Heart right ventricle (tissue), 16 donors: Measurements from ENCODE around the gene GP1BA. TPM values are rescaled to one million over a fixed set of nuclear protein-coding genes. Genes with fewer than 3 reads are reported as not detected.
"Not testable (repeated sequence)": the region's sequence is repeated elsewhere in the genome, so short reads cannot be mapped to it uniquely, and the experiment has no call there.

Experiments used
- ATAC-seq, 8 donors: fragments of 200-7000 bp; cut with Tn5 transposase; one replicate each; pipeline ENCODE4 v1.9.1; 2020; ENCODE audit warnings: mild to moderate bottlenecking in 8 of 8, moderate library complexity in 8 of 8, moderate number of reproducible peaks in 1 of 8
- DNase-seq, 2 donors: peaks; one replicate each; pipeline ENCODE4 v3.0.0-alpha.2; 2020
- H3K27ac ChIP-seq, 10 donors: fragments of 200-600 bp; sonication (generic) in 2 of 10; one replicate each; pipeline versions ENCODE4 v1.5.0 to v1.8.0; 2020 to 2022; ENCODE audit warnings: mild to moderate bottlenecking in 3 of 10
- H3K27me3 ChIP-seq, 7 donors: fragments of 200-600 bp; one replicate each; pipeline ENCODE4 v1.8.0; 2021 to 2022; ENCODE audit warnings: mild to moderate bottlenecking in 2 of 7
- H3K36me3 ChIP-seq, 9 donors: fragments of 200-600 bp; sonication (generic) in 1 of 9; one replicate each; pipeline versions ENCODE4 v1.5.0 to v1.8.0; 2020 to 2022; ENCODE audit warnings: mild to moderate bottlenecking in 2 of 9
- H3K4me1 ChIP-seq, 9 donors: fragments of 200-600 bp; sonication (generic) in 1 of 9; one replicate each; pipeline versions ENCODE4 v1.5.0 to v1.8.0; 2020 to 2022; ENCODE audit warnings: mild to moderate bottlenecking in 4 of 9
- H3K4me3 ChIP-seq, 10 donors: fragments of 200-600 bp; sonication (generic) in 2 of 10; one replicate each; pipeline versions ENCODE4 v1.5.0 to v1.8.0; 2020 to 2022; ENCODE audit warnings: mild to moderate bottlenecking in 7 of 10, moderate library complexity in 2 of 10
- H3K9me3 ChIP-seq, 11 donors: fragments of 200-600 bp in 10 of 11; sonication (generic) in 2 of 11; one replicate each; pipeline versions ENCODE4 v1.5.0 to v1.8.0; 2013 to 2022; ENCODE audit warnings: mild to moderate bottlenecking in 2 of 11, control low read depth in 1 of 11, moderate library complexity in 1 of 11
- CTCF ChIP-seq, 9 donors: fragments of 200-600 bp; sonication (generic) in 2 of 9; IDR thresholded peaks; one replicate each; pipeline versions ENCODE4 v1.5.0 to v1.8.0; 2021 to 2022; ENCODE audit warnings: antibody characterized with exemption in 9 of 9, mild to moderate bottlenecking in 5 of 9, moderate library complexity in 1 of 9
- WGBS, 2 donors: extraction: QIAGEN DNeasy Blood & Tissue Kit; methylation state at CpG; one replicate each; pipeline ENCODE4 v1.1.7; 2013; ENCODE audit warnings: inconsistent platforms in 1 of 2; 5-methylcytosine and 5-hydroxymethylcytosine counted together
- intact Hi-C, 10 donors: fragments of 100-400 bp; cut with DNase I; formaldehyde crosslinking; loops; one replicate each; pipeline versions ENCODE4 v1.11.1 to v1.14.2; 2022
- polyA plus RNA-seq, 2 donors: library from polyadenylated mRNA; stranded (reverse); fragments of 200-250 nt; gene quantifications; one replicate each; pipeline ENCODE4 v1.2.3, GENCODE V29; 2013
- total RNA-seq, 10 donors: library from RNA; stranded (reverse); fragmentation: NEBNext Ultra II Directional in 3 of 10; extraction: Animal tissue kit (Norgen Biotek cat#: 25700) in 3 of 10; gene quantifications; one replicate each; pipeline versions ENCODE4 v1.2.1 to v1.2.4, GENCODE V29; 2021 to 2023
- donor health status: Arrhythmogenic right ventricular cardiomyopathy.
- donor health status: ischemic (EF 13 %, LVEDD 7.1; RV severe dilation, severe dysfunction).
- donor health status: healthy with polysubstance abuse.
- donor health status: DM: no; HTN: yes; CAD: no.
- donor health status: DM: no; HTN: no; CAD: no.
- donor health status: ischemic (EF 25% LVEDD 6.9; RV normal size, moderate dysfunction).
- donor health status: ischemic (EF 25% LVEDD 5.7; RV mildly dilated, moderate dysfunction).
- donor health status: healthy.
- donor health status: DM: yes; HTN: yes; CAD: no.
- donor health status: Ischemic cardiomyopathy.
- donor health status: ischemic (EF 35%, LVEDD 5.7; RV mildly dilated, moderate dysfunction).
- donor health status: nonischemic (EF 11% LVEDD 7.7; RV severe dilation, severe dysfunction).
- donor health status: DM: yes; HTN: yes; CAD: no.
- donor health status: PGD.
- donor health status: ischemic (EF 29% LVEDD 5.4; RV normal size, mild dysfunction).
- donor health status: nonischemic (EF 23%, LVEDD 6.1; RV moderate dilation, normal function).

Gene GP1BA
- total and polyA plus RNA-seq, 12 donors, result 0.04 to 0.53 (median 0.26) TPM; not detected in 5

DNA sequence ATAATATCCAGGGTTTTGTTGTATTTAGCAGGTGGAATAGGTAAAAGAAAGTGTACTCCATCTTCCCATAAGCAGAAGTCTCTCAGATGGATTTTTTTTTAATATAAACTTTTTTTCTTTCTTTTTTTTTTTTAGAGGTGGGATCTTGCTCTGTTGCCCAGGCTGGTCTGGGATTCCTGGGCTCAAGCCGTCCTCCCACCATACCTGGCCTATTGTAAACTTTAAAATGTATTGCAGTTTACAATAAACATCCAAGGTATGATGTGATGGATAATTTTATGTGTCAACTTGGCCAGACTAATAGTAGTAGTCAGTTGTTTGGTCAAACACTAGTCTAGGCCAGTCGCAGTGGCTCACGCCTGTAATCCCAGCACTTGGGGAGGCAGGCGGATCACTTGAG, 10.8 kb upstream of the GP1BA start:
- DNase-seq (no peak), ATAC-seq (no peak)
- 96 to 97% methylated on average over 4 of the region's 4 CpGs for WGBS, 2 donors
- Histone ChIP-seq H3K9me3 (no peaks in the 10 kb centered on the region), H3K4me3 (no peak overlapping the region), H3K27ac (no peak overlapping the region), H3K27me3 (no peaks in the 10 kb centered on the region), H3K36me3 (no peaks in the 10 kb centered on the region), H3K4me1 (peaks cover 0 to 11% (median 0%) of the 10 kb centered on the region in 9 donors)
- no peak for TF ChIP-seq CTCF (IDR thresholded peaks at IDR 0.05)
- intact Hi-C loops, result no loop called here

DNA sequence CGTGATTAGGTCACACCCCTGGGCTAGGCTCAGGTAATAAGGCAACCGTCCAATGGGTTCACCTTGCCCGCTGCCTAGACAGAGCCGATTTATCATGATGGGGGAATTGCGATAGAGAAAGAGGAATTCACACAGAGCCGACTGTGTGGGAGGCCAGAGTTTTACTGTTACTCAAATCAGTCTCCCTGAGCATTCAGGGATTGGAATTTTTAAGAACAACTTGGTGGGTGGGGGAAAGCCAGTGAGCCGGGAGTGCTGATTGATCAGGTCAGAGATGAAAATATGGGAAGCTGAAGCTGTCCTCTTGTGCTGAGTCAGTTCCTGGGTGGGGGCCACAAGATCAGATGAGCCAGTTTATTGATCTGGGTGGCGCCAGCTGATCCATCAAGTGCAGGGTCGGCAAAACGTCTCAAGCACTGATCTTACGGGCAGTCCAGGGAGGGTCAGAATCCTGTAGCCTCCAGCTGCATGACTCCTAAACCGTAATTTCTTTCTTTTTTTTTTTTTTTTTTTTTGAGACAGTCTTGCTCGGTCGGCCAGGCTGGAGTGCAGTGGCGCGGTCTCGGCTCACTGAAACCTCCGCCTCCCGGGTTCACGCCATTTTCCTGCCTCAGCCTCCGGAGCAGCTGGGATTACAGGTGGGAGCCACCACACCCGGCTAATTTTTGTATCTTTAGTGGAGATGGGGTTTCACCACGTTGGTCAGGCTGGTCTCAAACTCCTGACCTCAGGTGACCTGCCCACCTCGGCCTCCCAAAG, 5.3 kb upstream of the GP1BA start:
- DNase-seq, H3K27ac ChIP-seq, intact Hi-C loops, H3K27me3 ChIP-seq, H3K36me3 ChIP-seq, ATAC-seq, H3K4me3 ChIP-seq, H3K4me1 ChIP-seq, H3K9me3 ChIP-seq: not testable (repeated sequence)
- 86 to 90% methylated on average over 24 of the region's 24 CpGs for WGBS, 2 donors

- TF ChIP-seq CTCF (IDR thresholded peaks at IDR 0.05), result no peak
- H3K36me3 ChIP-seq, result no peaks in the 10 kb centered on the region
- no peak for ATAC-seq
- H3K27me3 ChIP-seq, result no peaks in the 10 kb centered on the region
- H3K9me3 ChIP-seq, result no peaks in the 10 kb centered on the region
- intact Hi-C loops, result no loop called here
- no peak for DNase-seq
- H3K4me3 ChIP-seq, result no peak overlapping the region
- H3K27ac ChIP-seq, result no peak overlapping the region
- 96 to 97% methylated on average over 18 of the region's 18 CpGs for WGBS, 2 donors
- peaks cover 0 to 14% (median under 1%) of the 10 kb centered on the region in 9 donors for H3K4me1 ChIP-seq
These were observed 3.2 kb upstream of the GP1BA start for GRCh38 chr17:4928881-4929280.

- 89 to 95% methylated on average over 12 of the region's 12 CpGs for WGBS, 2 donors
- intact Hi-C loops, result loop anchor here in 2 of 10 donors (10.0 kb wide), 1 partner anchor 52 kb away; the partner anchor contains the start of gene CAMTA2 (in 2 of the 2)
- no peak overlapping the region for H3K4me3 ChIP-seq
- no peak overlapping the region for H3K27ac ChIP-seq
- DNase-seq (no peak), ATAC-seq (no peak)
- no peaks in the 10 kb centered on the region for H3K27me3 ChIP-seq
- no peak for TF ChIP-seq CTCF (IDR thresholded peaks at IDR 0.05)
- H3K36me3 ChIP-seq, result peaks cover 0 to 26% (median 6%) of the 10 kb centered on the region in 9 donors
- peaks cover 2 to 29% (median 10%) of the 10 kb centered on the region in 9 donors for H3K4me1 ChIP-seq
- no peaks in the 10 kb centered on the region for H3K9me3 ChIP-seq
These were observed 679 bp downstream of the GP1BA start for GRCh38 chr17:4932756-4933155.

GRCh38 chr17:4933646-4934045, 1.6 kb downstream of the GP1BA start:
- Histone ChIP-seq H3K9me3 (no peaks in the 10 kb centered on the region), H3K27me3 (no peaks in the 10 kb centered on the region), H3K27ac (peak overlapping the region in 3 of 10 donors; percentile 21 to 65 (median 42)), H3K4me1 (peaks cover 9 to 38% (median 18%) of the 10 kb centered on the region in 9 donors), H3K4me3 (no peak overlapping the region), H3K36me3 (peaks cover 0 to 35% (median 10%) of the 10 kb centered on the region in 9 donors)
- 86 to 94% methylated on average over 13 to 16 of the region's 16 CpGs for WGBS, 2 donors
- no peak for DNase-seq
- no peak for ATAC-seq
- TF ChIP-seq CTCF (IDR thresholded peaks at IDR 0.05), result no peak
- intact Hi-C loops, result loop anchor here in 2 of 10 donors (10.0 kb wide), 1 partner anchor 51 kb away; the partner anchor contains the start of gene CAMTA2 (in 2 of the 2)
